Naive thymus-derived CD8-positive, alpha-beta T cell (primary cell): ENCODE measurements around the gene LRP11. TPM values are rescaled to one million over a fixed set of nuclear protein-coding genes. Genes with fewer than 3 reads are reported as not detected.

Experiments
- ATAC-seq, 2 donors: fragments of 150-1000 bp; cut with Tn5 transposase in 1 of 2; sonication (Bioruptor Pico), chemical (Tn5 transposase) in 1 of 2; 1 replicate in 1 of 2; 2 replicates in 1 of 2; pipeline ENCODE4 v1.10.0; 2021; ENCODE audit warnings: mild to moderate bottlenecking in 2 of 2, moderate library complexity in 2 of 2
- POLR2A ChIA-PET: fragments of 350-600 bp; sonication (Branson Sonifier 250); formaldehyde crosslinking; loops from one replicate; lab custom pipeline; 2021; ENCODE audit warnings: antibody characterized with exemption; lab: Charles Lee
- DNase-seq, 10 donors: peaks; one replicate each; pipeline versions ENCODE4 v3.0.0 to v3.0.0-alpha.2; 2020 to 2022
- H3K27ac Mint-ChIP-seq, 10 donors: one replicate each; pipeline ENCODE4 v1.8.0; 2020 to 2022; ENCODE audit warnings: mild to moderate bottlenecking in 10 of 10, mixed read lengths in 10 of 10, moderate library complexity in 4 of 10, inconsistent platforms in 1 of 10
- H3K27me3 Mint-ChIP-seq, 5 donors: one replicate each; pipeline ENCODE4 v1.8.0; 2021 to 2022; ENCODE audit warnings: mixed read lengths in 5 of 5
- H3K36me3 Mint-ChIP-seq, 3 donors: one replicate each; pipeline ENCODE4 v1.8.0; 2020 to 2022; ENCODE audit warnings: mixed read lengths in 3 of 3, mild to moderate bottlenecking in 2 of 3, inconsistent platforms in 1 of 3
- H3K4me1 Mint-ChIP-seq, 4 donors: one replicate each; pipeline ENCODE4 v1.8.0; 2021 to 2022; ENCODE audit warnings: mixed read lengths in 4 of 4
- H3K4me3 Mint-ChIP-seq, 10 donors: one replicate each; pipeline ENCODE4 v1.8.0; 2020 to 2022; ENCODE audit warnings: mild to moderate bottlenecking in 10 of 10, mixed read lengths in 10 of 10, moderate library complexity in 6 of 10, inconsistent platforms in 1 of 10
- H3K9me3 Mint-ChIP-seq, 9 donors: one replicate each; pipeline ENCODE4 v1.8.0; 2020 to 2022; ENCODE audit warnings: mixed read lengths in 9 of 9, mild to moderate bottlenecking in 3 of 9, inconsistent platforms in 1 of 9, moderate library complexity in 1 of 9
- polyA plus RNA-seq, 3 donors: library from polyadenylated mRNA; unstranded; fragments of 300-500 nt; fragmentation: Illumina TruSeq; gene quantifications; one replicate each; pipeline ENCODE4 v1.2.3, GENCODE V29; 2021
- total RNA-seq, 8 experiments: library from RNA in 2 of 8; stranded (reverse) in 2 of 8; gene quantifications; one replicate each; pipeline ENCODE4 v1.2.3 and lab custom pipeline; 2021 to 2026

Gene LRP11
- total and polyA plus RNA-seq, 5 experiments from 2014 or later, result 0.33 to 1.8 (median 0.43) TPM

DNA sequence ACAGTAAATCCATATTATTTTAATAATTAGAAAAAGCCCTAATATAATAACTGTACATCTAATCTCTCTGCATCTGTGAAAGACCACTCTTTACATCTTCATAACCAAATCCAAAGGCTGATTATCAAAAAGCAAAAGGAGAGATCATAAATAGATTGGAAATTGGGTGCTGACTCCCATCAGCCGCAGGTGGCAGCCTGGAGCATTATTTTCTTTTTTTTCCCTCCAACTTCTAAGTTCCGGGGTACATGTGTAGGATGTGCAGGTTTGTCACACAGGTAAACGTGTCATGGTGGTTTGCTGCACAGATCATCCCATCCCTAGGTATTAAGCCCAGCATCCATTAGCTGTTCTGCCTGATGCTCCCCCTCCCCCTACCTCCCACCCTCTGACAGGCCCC, 30.5 kb downstream of the LRP11 start:
- no peak overlapping the region for H3K4me3 Mint-ChIP-seq
- ATAC-seq (no peak), DNase-seq (no peak)
- H3K9me3 Mint-ChIP-seq, result no peaks in the 10 kb centered on the region
- peaks cover 2 to 6% (median 2%) of the 10 kb centered on the region in 4 donors for H3K4me1 Mint-ChIP-seq
- POLR2A ChIA-PET, result interaction anchor here (1.0 kb wide), 1 partner anchor 146 kb away, joined by 5 read pairs; no protein-coding TSS in a partner anchor
- H3K27ac Mint-ChIP-seq, result no peak overlapping the region
- peaks cover 0 to 4% (median 0%) of the 10 kb centered on the region in 5 donors for H3K27me3 Mint-ChIP-seq
- H3K36me3 Mint-ChIP-seq, result peaks cover 0 to 4% (median 0%) of the 10 kb centered on the region in 3 donors

GRCh38 chr6:149831308-149831820, 32.8 kb downstream of the LRP11 start:
- POLR2A ChIA-PET, result no interaction called here
- Mint-ChIP-seq H3K9me3 (no peaks in the 10 kb centered on the region), H3K36me3 (peaks cover 0 to 5% (median 2%) of the 10 kb centered on the region in 3 donors), H3K27me3 (peaks cover 0 to 5% (median 3%) of the 10 kb centered on the region in 5 donors), H3K4me3 (no peak overlapping the region), H3K4me1 (peaks cover 2 to 6% (median 2%) of the 10 kb centered on the region in 4 donors), H3K27ac (no peak overlapping the region)
- DNase-seq (no peak), ATAC-seq (no peak)

GRCh38 chr6:149830731-149831307, 33.3 kb downstream of the LRP11 start:
- no peak for ATAC-seq

GRCh38 chr6:149825292-149825691, 38.9 kb downstream of the LRP11 start:
- Mint-ChIP-seq H3K27me3 (peaks cover 0 to 22% (median 5%) of the 10 kb centered on the region in 5 donors), H3K4me1 (no peaks in the 10 kb centered on the region), H3K4me3 (no peak overlapping the region), H3K27ac (no peak overlapping the region), H3K9me3 (no peaks in the 10 kb centered on the region), H3K36me3 (peaks cover 0 to 3% (median 3%) of the 10 kb centered on the region in 3 donors)
- no peak for DNase-seq
- POLR2A ChIA-PET, result interaction anchor here (0.7 kb wide), 1 partner anchor 38 kb away, joined by 5 read pairs; no protein-coding TSS in a partner anchor
- no peak for ATAC-seq

More at GRCh38 chr6:149830731-149831307, 33.3 kb downstream of the LRP11 start:
- no peak overlapping the region for H3K27ac Mint-ChIP-seq
- DNase-seq, result no peak
- H3K9me3 Mint-ChIP-seq, result no peaks in the 10 kb centered on the region
- peaks cover 0 to 3% (median 3%) of the 10 kb centered on the region in 3 donors for H3K36me3 Mint-ChIP-seq
- POLR2A ChIA-PET, result no interaction called here
- peaks cover 0 to 9% (median 6%) of the 10 kb centered on the region in 5 donors for H3K27me3 Mint-ChIP-seq
- peaks cover 2 to 6% (median 2%) of the 10 kb centered on the region in 4 donors for H3K4me1 Mint-ChIP-seq
- no peak overlapping the region for H3K4me3 Mint-ChIP-seq

GRCh38 chr6:149823013-149823412, 41.1 kb downstream of the LRP11 start:
- Mint-ChIP-seq H3K27ac (no peak overlapping the region), H3K4me1 (no peaks in the 10 kb centered on the region), H3K9me3 (no peaks in the 10 kb centered on the region), H3K27me3 (peaks cover 0 to 22% (median 5%) of the 10 kb centered on the region in 5 donors), H3K36me3 (peaks cover 0 to 3% (median 0%) of the 10 kb centered on the region in 3 donors), H3K4me3 (no peak overlapping the region)
- DNase-seq, result no peak
- ATAC-seq, result no peak
- POLR2A ChIA-PET, result interaction anchor here (0.7 kb wide), 1 partner anchor 9 kb away, joined by 3 read pairs; no protein-coding TSS in a partner anchor

GRCh38 chr6:149821492-149821891, 42.7 kb downstream of the LRP11 start:
- Mint-ChIP-seq H3K27ac (no peak overlapping the region), H3K4me3 (no peak overlapping the region), H3K36me3 (peaks cover 0 to 3% (median 0%) of the 10 kb centered on the region in 3 donors), H3K4me1 (no peaks in the 10 kb centered on the region), H3K27me3 (peaks cover 0 to 19% (median 5%) of the 10 kb centered on the region in 5 donors), H3K9me3 (no peaks in the 10 kb centered on the region)
- POLR2A ChIA-PET, result no interaction called here
- no peak for ATAC-seq
- no peak for DNase-seq

- H3K4me1 Mint-ChIP-seq, result no peaks in the 10 kb centered on the region
- H3K9me3 Mint-ChIP-seq, result no peaks in the 10 kb centered on the region
- H3K27me3 Mint-ChIP-seq, result peaks cover 0 to 13% (median 2%) of the 10 kb centered on the region in 5 donors
- no peak for ATAC-seq
- H3K36me3 Mint-ChIP-seq, result peaks cover 0 to 2% (median 0%) of the 10 kb centered on the region in 3 donors
- no peak overlapping the region for H3K4me3 Mint-ChIP-seq
- POLR2A ChIA-PET, result no interaction called here
- H3K27ac Mint-ChIP-seq, result peak overlapping the region in 1 of 10 donors; percentile 16
- DNase-seq, result no peak
These were observed 43.7 kb downstream of the LRP11 start for GRCh38 chr6:149820506-149820905.

GRCh38 chr6:149815788-149816187, 48.4 kb downstream of the LRP11 start:
- H3K9me3 Mint-ChIP-seq, result no peaks in the 10 kb centered on the region
- H3K27me3 Mint-ChIP-seq, result no peaks in the 10 kb centered on the region
- H3K27ac Mint-ChIP-seq, result peak overlapping the region in 2 of 10 donors; percentile 13 to 75
- no peak overlapping the region for H3K4me3 Mint-ChIP-seq
- no peak for ATAC-seq
- POLR2A ChIA-PET, result no interaction called here
- no peaks in the 10 kb centered on the region for H3K4me1 Mint-ChIP-seq
- peaks cover 5 to 25% (median 9%) of the 10 kb centered on the region in 3 donors for H3K36me3 Mint-ChIP-seq
- no peak for DNase-seq

DNA sequence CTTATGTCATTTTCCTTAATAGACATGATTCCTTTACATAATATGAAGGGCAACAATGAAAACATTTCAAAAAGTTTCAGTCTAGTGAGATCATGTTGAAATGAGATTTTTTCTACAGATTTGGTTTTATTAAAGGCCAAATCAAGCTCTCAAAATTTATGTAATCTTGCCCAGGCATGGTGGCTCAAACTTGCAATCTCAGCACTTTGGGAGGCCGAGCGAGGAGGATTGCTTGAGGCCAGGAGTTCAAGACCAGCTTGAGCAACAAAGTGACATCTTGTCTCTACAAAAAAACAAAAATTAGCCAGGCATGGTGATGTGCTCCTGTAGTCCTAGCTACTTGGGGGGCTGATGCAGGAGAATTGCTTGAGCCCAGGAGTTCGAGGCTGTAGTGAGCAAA, 50.8 kb downstream of the LRP11 start:
- H3K4me3 Mint-ChIP-seq, result no peak overlapping the region
- DNase-seq (no peak), ATAC-seq (no peak)
- POLR2A ChIA-PET, result interaction anchor here (0.6 kb wide), 1 partner anchor 120 kb away, joined by 4 read pairs; no protein-coding TSS in a partner anchor
- H3K4me1 Mint-ChIP-seq, result no peaks in the 10 kb centered on the region
- peak overlapping the region in 2 of 10 donors; percentile 31 to 54 for H3K27ac Mint-ChIP-seq
- no peaks in the 10 kb centered on the region for H3K27me3 Mint-ChIP-seq
- peaks cover 5 to 34% (median 15%) of the 10 kb centered on the region in 3 donors for H3K36me3 Mint-ChIP-seq
- H3K9me3 Mint-ChIP-seq, result no peaks in the 10 kb centered on the region

DNA sequence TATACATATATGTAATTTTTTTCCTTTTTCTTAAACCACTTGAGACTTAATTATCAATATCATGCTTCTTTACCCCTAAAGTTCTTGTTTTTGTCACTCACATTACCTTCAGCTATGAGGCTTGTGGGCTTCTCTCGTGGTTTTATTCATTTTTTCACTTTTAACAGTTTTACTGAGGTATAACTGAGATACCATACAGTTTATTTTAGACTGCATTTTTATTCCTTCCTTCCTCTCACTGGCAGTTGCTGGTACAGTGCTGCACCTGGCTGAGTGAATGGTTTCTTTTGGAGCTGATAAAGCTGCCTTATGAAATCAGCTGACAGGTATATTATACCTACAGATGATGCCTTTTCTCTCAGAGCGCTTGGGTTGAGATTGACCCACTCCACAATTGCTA, 54.4 kb downstream of the LRP11 start:
- Mint-ChIP-seq H3K27ac (peak overlapping the region in 5 of 10 donors; percentile 1 to 76 (median 40)), H3K27me3 (no peaks in the 10 kb centered on the region), H3K9me3 (no peaks in the 10 kb centered on the region), H3K4me3 (no peak overlapping the region), H3K36me3 (peaks cover 5 to 49% (median 15%) of the 10 kb centered on the region in 3 donors), H3K4me1 (peaks cover 4 to 11% (median 7%) of the 10 kb centered on the region in 4 donors)
- DNase-seq (no peak), ATAC-seq (no peak)
- POLR2A ChIA-PET, result interaction anchor here (0.7 kb wide), 1 partner anchor 83 kb away, joined by 5 read pairs; no protein-coding TSS in a partner anchor

DNA sequence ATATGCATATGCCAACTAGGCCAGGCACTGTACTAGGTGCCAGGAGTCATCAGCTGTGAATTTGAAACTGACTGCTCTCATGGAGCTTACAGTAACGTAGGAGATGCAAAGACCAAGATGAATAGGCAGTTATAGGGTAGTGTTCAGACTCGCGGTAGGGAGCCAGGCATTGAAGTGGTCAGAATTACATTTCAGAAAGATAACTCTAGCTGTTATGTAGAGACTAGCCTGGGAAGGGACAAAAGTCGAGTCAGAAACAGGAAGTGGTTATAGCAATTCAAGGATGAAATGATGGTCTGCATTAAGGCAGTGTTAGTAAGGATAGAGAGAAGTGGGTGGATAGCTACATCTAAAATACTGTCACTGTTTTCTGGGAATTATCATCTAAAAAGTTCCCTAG, 58.0 kb downstream of the LRP11 start:
- H3K4me3 Mint-ChIP-seq, result no peak overlapping the region
- DNase-seq, result no peak
- H3K36me3 Mint-ChIP-seq, result peaks cover 0 to 55% (median 10%) of the 10 kb centered on the region in 3 donors
- H3K4me1 Mint-ChIP-seq, result peaks cover 4 to 11% (median 7%) of the 10 kb centered on the region in 4 donors
- peak; percentile 42 to 47 for ATAC-seq
- POLR2A ChIA-PET, result interaction anchor here (1.5 kb wide), 1 partner anchor 11 kb away, joined by 4 read pairs; no protein-coding TSS in a partner anchor
- peak overlapping the region in 8 of 10 donors; percentile 9 to 82 (median 38) for H3K27ac Mint-ChIP-seq
- no peaks in the 10 kb centered on the region for H3K27me3 Mint-ChIP-seq
- no peaks in the 10 kb centered on the region for H3K9me3 Mint-ChIP-seq

GRCh38 chr6:149783551-149783950, 80.6 kb downstream of the LRP11 start:
- no peak for DNase-seq
- H3K9me3 Mint-ChIP-seq, result no peaks in the 10 kb centered on the region
- ATAC-seq, result no peak
- H3K27me3 Mint-ChIP-seq, result no peaks in the 10 kb centered on the region
- H3K4me1 Mint-ChIP-seq, result peaks cover 0 to 4% (median under 1%) of the 10 kb centered on the region in 4 donors
- H3K27ac Mint-ChIP-seq, result peak overlapping the region in 3 of 10 donors; percentile 12 to 60 (median 16)
- POLR2A ChIA-PET, result no interaction called here
- peaks cover 0 to 49% (median 10%) of the 10 kb centered on the region in 3 donors for H3K36me3 Mint-ChIP-seq
- no peak overlapping the region for H3K4me3 Mint-ChIP-seq

DNA sequence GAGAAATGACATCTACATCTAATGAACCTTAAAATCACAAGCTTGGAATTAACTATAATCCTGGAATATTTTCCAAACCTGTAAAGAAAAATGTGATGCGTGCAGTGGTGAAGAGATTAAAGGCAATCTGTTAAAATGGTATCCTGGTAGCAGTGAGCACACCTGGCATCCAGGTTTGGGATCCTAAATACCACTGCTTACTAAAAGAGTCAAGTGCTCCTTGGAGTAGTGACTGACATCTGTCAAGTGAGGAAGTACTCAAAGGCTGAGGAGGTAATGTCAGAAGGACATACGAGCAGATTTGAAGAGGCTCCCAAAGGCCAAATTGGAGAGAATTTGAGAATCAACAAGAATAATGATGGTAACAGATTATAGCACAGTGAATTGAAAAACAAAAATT, 81.8 kb downstream of the LRP11 start:
- POLR2A ChIA-PET, result no interaction called here
- Mint-ChIP-seq H3K9me3 (no peaks in the 10 kb centered on the region), H3K36me3 (peaks cover 0 to 52% (median 10%) of the 10 kb centered on the region in 3 donors), H3K4me3 (peak overlapping the region in 1 of 10 donors; percentile 17), H3K4me1 (peaks cover 0 to 2% (median 0%) of the 10 kb centered on the region in 4 donors), H3K27ac (peak overlapping the region in 1 of 10 donors; percentile 61), H3K27me3 (no peaks in the 10 kb centered on the region)
- DNase-seq (no peak), ATAC-seq (no peak)
